Ovary (tissue), 3 donors: ENCODE data around the gene HCAR2.

Source experiments
- POLR2A ChIP-seq: fragments of 450-650 bp; IDR thresholded peaks from one replicate; pipeline ENCODE4 v1.6.1; 2017; ENCODE audit warnings: antibody characterized with exemption, mild to moderate bottlenecking, moderate library complexity
- TF ChIP-seq, protein P1 (sequence below), 3 donors: fragments of 450-650 bp in 2 of 3; fragments of 200-600 bp in 1 of 3; IDR thresholded peaks; one replicate each; pipeline versions ENCODE4 v1.5.1 to v1.8.0; 2016 to 2022; ENCODE audit warnings: antibody characterized with exemption in 3 of 3, mild to moderate bottlenecking in 1 of 3
- donor health status: DM: no; HTN: no; CAD: no.

DNA sequence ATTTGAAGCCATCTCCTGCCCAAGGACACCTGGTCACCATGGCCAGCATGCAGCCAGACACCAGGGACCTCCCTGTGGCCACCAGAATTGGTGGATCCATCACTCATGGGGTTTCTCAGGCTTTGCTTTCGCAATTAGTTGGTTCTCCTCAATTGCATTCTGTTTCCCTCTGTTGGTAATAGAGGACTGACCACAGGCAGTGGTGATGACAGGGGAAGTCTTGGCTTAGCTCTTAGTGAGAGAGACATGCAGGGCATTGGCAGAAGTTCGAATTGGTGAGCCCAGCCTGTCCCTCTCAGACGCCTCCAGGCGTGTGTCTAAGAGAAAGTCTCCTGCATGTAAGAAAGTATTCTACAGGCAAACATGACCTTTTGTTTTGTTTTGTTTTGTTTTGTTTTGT, 21.3 kb downstream of the HCAR2 start:
- TF ChIP-seq, protein P1, sequence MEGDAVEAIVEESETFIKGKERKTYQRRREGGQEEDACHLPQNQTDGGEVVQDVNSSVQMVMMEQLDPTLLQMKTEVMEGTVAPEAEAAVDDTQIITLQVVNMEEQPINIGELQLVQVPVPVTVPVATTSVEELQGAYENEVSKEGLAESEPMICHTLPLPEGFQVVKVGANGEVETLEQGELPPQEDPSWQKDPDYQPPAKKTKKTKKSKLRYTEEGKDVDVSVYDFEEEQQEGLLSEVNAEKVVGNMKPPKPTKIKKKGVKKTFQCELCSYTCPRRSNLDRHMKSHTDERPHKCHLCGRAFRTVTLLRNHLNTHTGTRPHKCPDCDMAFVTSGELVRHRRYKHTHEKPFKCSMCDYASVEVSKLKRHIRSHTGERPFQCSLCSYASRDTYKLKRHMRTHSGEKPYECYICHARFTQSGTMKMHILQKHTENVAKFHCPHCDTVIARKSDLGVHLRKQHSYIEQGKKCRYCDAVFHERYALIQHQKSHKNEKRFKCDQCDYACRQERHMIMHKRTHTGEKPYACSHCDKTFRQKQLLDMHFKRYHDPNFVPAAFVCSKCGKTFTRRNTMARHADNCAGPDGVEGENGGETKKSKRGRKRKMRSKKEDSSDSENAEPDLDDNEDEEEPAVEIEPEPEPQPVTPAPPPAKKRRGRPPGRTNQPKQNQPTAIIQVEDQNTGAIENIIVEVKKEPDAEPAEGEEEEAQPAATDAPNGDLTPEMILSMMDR (IDR thresholded peaks at IDR 0.05) = no peak
- TF ChIP-seq POLR2A = no peak
